Omental fat pad (tissue), 4 donors: ENCODE results near the gene MYT1. TPM values are rescaled to one million over a fixed set of nuclear protein-coding genes. Genes with fewer than 3 reads are reported as not detected.

ENCODE experiments used
- ATAC-seq: fragments of 150-250 bp; one replicate; pipeline ENCODE4 v1.9.1; 2016; ENCODE audit warnings: mild to moderate bottlenecking, moderate library complexity; ENCODE audit not compliant: low FRiP score
- DNase-seq: peaks from one replicate; pipeline ENCODE4 v3.0.0-alpha.2; 2019; ENCODE audit warnings: low spot score
- CTCF ChIP-seq, 3 donors: fragments of 450-650 bp; IDR thresholded peaks; one replicate each; pipeline ENCODE4 v1.5.1; 2016 to 2017; ENCODE audit warnings: antibody characterized with exemption in 3 of 3, mild to moderate bottlenecking in 3 of 3, moderate library complexity in 2 of 3
- total RNA-seq, 4 donors: library from RNA; depleted of rRNA; stranded (reverse); fragments of >200 nt; gene quantifications; one replicate each; pipeline ENCODE4 v1.1.0, GENCODE V29; 2016

MYT1 gene
- total RNA-seq, 4 donors from 2014 or later: not detected

- ATAC-seq (no peak), DNase-seq (peak; percentile 5)
- no peak for TF ChIP-seq CTCF (IDR thresholded peaks at IDR 0.05)
Observed at GRCh38 chr20:64241061-64241460, 76.8 kb downstream of the MYT1 start.

GRCh38 chr20:64242003-64242796 lies 77.9 kb downstream of the MYT1 start:
- DNase-seq (peak; percentile 19), ATAC-seq (no peak)
- no peak for TF ChIP-seq CTCF (IDR thresholded peaks at IDR 0.05)

- ATAC-seq: no peak
- no peak for TF ChIP-seq CTCF (IDR thresholded peaks at IDR 0.05)
- peak; percentile 6 for DNase-seq
Observed at GRCh38 chr20:64242797-64243475, 78.7 kb downstream of the MYT1 start.

DNA sequence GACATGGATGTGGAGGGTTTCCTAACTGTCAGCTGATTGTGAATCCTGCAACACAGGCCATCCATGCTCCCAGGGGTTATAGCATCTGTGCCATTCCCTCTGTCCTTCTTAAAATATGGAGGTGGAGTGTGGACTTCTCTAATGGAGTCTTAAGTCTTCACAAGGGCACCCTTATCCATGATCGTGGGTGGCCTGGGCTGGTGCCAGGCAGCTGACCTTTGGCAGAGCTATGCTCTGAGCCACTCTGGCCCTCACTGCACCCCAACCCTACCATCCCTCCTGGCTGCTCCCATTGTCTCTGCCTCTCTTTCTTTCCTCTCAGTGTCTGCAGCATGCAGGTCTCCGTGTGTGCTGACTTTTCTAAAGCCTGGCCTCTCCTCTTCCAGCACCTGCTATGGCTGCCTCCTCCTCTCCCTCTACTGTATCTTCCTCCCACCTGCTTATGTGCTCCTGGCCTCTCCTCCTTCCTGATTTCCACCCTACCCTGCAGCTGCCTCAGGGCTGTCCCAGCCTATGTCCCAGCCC lies 80.1 kb downstream of the MYT1 start:
- no peak for TF ChIP-seq CTCF (IDR thresholded peaks at IDR 0.05)
- no peak for ATAC-seq
- peak; percentile 5 for DNase-seq

DNA sequence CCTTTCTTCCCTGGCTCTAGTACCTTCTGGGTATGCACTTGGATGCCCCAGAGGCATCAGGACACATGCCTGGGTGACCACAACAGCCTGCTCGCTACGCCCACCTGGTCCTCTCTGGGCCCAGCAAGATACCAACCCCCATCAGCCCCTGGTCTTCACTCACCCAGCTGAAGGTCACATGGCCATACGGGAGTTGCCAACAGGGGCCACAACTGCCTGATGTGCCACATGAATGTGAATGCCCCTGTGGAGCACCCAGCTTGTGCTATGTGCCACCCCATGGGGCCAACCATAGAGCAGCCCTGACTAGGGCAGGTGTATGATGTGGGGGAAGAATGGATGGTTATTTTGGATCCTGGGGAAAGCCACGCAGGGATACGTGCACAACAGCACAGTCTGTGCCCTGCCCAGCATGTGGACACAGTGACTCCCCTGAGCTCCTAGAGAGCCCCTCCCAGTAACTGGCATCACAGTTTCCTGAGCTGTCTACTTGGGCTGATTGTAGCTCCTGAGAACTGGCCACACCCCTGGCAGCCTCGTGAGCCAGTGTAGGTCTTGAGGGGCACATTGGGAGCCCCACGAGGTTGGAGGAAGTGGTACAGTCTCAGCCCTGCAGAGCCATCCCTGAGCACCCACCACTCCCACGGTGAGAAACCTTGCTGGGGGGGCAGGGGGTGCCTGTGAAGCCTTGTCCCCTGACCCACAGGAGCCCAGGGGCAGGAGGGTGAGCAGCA lies 80.8 kb downstream of the MYT1 start:
- TF ChIP-seq CTCF (IDR thresholded peaks at IDR 0.05): no peak
- peak; percentile 13 for DNase-seq
- no peak for ATAC-seq

- DNase-seq (peak; percentile 1), ATAC-seq (no peak)
- TF ChIP-seq CTCF (IDR thresholded peaks at IDR 0.05): no peak
Observed at GRCh38 chr20:64245746-64246595, 81.7 kb downstream of the MYT1 start.
